ENCODE measurements around the gene IL13RA2.
A peak's percentile ranks its signal among the peaks of the same experiment; 100 is the strongest.

Gene IL13RA2, protein sequence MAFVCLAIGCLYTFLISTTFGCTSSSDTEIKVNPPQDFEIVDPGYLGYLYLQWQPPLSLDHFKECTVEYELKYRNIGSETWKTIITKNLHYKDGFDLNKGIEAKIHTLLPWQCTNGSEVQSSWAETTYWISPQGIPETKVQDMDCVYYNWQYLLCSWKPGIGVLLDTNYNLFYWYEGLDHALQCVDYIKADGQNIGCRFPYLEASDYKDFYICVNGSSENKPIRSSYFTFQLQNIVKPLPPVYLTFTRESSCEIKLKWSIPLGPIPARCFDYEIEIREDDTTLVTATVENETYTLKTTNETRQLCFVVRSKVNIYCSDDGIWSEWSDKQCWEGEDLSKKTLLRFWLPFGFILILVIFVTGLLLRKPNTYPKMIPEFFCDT

DNA sequence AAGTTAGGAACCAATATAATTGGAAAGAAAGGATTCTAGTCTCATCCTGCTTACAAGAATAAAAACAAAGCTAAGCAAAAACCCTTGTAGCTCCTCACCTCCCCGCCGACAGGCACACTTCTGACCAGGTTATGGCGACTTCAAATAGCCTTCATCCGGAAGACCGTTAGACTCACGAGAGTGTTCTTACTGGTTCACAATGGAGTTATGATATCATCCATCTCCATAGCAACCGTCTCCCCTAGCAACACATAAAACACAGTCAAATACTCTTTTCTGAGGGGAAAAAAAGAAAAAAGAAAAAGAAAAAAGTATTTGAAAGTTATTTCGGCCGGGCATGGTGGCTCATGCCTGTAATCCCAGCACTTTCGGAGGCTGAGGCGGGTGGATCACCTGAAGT is at the start of gene IL13RA2:
IL13RA2 (minus strand) TSS at position 162 of the 400 bp plus-strand sequence. CDS start 347 bp downstream, outside the sequence.
- DNase-seq: no peak

DNA sequence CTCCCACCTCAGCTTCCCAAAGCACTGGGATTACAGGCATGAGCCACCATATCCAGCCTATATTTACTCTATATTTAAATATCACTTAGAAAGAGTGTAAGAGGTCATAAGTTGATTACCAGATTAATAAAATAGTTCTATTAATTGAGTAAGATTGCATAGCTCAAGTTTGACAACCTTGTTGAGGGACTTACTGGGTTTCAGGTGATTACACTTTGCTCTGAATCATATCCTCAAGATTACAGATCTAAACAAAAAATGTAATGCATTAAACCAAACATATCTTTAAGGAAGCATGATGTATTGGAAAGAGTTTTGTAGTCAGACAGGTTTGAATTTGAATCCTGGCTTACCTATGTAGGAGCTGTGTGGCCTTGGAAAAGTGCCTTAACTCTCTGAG is 47.9 kb upstream of the IL13RA2 start:
- DNase-seq: no peak

DNA sequence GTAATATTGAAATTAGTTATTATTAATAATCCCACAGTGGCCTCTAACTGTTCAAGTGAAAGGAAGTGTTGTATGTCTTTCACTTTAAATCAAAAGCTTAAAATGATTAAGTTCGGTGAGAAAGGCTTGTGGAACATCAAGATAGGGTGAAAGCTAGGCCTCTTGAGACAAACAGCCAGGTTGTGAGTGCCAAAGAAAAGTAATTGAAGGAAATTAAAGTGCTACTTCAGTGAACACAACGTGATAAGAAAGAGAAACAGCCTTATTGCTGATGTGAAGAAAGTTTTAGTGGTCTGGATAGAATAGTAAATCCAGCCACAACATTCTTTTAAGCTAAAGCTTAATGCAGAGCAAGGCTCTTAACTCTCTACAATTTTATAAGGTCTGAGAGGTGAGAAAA is 42.6 kb upstream of the IL13RA2 start:
- DNase-seq: no peak

DNA sequence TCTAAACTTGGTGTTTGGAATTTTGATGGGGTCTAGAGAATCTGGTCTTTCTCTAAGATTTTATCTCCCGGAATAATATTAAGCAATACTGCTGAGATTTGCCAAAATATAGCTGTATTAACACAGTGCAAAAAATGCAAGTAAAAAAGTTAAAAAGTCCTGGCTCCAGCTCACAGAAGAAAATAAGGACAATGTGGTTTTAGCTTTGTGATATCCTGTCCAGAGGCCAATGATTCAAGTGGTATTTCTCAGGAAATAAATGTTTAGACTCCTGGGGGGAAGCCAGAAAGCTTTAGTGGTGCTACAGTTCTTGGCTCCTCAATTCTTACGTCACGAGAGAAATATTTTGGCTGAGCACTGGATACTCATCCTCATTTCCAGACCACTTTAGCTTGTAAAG is 40.9 kb upstream of the IL13RA2 start:
- no peak for DNase-seq

DNA sequence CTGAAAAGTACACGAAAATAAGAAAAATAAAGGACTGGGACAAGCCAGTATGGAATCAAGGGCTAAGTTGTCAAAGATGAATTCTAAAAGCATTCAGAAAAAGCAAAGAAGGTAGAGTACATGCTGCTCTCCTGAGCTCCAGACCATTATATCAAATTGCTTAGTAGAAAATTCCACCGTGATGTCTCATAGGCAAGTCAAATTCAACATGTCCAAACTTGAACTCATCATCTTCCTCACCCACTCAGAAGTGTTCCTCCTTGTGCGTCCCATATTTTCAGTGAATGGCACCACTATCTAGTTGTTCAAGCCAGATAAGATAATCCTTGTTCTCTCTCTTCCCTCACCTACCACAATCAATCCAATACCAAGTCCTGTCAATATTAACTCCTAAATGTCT is 37.5 kb upstream of the IL13RA2 start:
- DNase-seq: no peak

DNA sequence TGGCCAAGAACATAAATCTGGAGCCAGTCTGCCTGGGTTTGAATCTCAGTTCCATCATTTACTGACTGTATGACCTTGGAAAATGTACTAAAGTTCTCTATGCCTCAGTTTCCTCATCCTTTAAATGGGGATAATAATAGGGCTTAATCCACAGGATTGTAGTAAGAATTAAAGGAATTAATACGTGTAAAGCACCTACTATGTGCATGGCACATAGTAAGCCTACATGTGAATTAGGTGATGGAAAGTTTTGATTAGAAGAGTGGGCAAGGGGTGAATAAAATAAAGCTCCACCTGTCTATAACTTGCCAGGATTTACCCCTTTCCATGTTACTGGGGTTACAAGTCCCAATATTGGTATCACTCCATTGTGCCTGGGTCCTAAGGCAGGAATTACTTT is 35.8 kb upstream of the IL13RA2 start:
- no peak for DNase-seq

DNA sequence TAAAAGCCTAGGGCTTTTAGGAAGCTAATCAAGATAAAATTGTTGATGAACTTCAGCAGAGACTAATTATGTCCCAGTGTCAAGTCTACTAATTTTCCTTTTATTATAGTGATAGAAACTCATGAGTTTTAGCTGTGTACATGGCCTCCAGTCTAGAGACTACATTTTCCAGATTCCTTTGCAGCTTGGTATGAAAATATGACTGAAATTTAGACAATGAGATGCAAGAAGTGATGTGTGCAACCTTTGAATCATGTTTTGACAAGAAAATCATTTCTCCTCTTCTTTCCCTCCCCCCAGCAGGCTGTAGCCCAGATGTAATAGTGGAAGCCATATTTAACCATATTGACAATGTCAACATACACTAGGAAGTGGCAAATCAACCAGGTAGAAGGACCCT is 30.3 kb upstream of the IL13RA2 start:
- no peak for DNase-seq

DNA sequence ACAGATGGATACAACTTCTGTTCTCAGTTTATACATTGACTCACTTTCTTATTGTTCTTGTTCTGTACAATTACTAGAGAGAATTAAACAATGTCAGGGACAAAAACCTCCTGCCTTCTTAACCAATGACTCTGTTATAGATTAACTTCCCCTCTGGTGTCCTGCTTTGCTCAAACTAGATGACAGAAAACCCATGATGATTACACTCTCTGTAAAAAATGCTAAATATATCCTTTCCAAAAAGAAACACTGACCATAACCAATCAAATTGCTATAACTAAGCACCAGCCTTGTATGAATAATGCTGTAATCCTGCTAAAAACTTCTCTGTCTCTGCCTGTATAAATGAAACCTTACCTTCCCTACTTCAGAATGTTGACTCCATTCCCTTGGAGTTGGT is 29.8 kb upstream of the IL13RA2 start:
- no peak for DNase-seq

DNA sequence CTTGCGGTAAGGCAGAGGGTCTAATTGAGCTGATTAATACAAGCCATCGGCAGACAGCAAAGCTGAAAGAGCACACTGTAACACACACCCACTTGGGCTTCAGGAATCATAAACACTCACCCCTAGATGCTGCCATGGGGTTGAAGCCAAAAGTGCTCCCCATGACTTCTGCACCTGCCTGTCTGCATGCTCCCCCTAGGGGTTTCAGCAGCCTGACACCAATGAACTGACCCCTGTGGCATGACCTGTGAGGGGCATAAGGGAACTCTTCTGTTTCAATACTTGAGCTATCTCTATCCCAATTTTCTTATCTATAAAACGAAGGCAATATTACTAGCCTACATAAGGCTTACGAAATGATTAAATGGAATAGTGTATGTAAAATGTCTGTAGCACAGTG is 23.0 kb upstream of the IL13RA2 start:
- DNase-seq: no peak

DNA sequence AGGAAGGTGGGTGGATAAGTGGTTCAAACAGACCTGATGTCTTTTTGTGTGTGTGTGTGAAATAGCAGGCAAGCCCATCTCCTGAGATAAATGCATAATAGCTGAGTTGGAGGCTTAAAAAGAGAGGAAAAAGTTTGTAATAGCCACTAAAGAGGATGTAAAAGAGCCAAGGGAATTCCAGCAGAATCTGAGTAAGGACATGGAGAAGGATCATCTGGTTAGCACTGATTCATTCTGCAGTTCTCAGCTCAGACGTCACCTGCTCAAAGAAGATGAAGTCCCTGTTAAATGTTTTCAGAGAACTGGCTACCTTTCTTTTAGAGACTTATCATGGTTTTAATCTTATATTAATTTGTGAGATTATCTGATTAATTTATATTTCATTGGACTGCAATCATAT is 21.0 kb upstream of the IL13RA2 start:
- DNase-seq: no peak

DNA sequence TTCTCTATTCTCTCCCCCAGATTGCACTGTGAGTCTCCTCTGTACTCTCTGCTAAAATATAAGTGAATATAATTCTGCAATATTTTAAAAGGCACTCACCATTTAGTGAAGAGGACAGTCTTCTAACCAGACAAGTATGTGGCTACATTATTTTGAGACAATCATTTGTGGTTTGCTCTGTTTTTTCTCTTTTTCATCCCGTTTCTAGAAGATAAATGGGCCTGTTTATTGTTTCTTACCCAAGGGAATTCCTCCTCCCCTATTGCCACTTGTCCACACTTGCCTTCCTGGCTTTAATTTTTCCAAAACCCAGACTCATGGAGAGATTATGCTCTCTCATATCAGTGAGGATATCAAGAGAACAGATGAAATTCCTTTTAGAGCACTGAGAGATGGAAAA is 18.6 kb upstream of the IL13RA2 start:
- no peak for DNase-seq

DNA sequence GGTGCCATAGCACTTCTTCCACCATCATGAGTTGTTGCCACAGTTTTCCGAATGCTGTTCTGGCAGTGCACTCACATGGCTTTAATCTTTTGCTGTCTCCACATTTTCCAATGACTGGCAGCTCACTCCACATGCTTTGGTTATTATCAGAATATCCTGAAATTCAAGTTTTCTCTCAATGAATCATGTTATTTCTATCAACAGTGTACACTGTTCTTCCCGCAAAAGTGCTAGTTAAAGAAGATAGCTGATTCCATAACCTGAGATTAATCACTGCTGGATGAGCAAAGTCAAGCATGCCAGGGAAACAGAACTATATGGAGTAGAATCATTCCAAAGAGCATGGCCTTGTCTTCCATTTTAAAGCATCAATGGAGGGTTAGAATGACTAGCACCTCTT is 14.6 kb upstream of the IL13RA2 start:
- DNase-seq: no peak

DNA sequence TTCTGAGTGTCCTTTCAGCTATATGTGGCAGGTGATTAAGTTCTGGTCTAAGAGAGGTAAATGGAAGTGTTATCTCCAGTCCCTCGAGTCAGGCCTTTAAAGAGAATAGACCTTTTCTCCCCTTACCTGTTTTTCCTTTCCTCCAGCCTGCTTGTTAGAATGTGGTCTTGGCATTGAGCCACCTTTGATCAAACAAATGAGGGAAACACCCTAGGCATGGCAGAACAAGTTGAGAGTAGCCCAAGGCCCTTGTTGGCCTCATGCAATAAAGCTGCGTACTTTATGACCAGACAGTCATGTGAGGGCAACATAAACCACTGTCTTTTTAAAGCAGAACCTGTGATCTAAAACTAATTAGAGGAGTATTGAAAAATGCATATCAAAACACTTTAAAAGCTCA is 13.2 kb upstream of the IL13RA2 start:
- no peak for DNase-seq

DNA sequence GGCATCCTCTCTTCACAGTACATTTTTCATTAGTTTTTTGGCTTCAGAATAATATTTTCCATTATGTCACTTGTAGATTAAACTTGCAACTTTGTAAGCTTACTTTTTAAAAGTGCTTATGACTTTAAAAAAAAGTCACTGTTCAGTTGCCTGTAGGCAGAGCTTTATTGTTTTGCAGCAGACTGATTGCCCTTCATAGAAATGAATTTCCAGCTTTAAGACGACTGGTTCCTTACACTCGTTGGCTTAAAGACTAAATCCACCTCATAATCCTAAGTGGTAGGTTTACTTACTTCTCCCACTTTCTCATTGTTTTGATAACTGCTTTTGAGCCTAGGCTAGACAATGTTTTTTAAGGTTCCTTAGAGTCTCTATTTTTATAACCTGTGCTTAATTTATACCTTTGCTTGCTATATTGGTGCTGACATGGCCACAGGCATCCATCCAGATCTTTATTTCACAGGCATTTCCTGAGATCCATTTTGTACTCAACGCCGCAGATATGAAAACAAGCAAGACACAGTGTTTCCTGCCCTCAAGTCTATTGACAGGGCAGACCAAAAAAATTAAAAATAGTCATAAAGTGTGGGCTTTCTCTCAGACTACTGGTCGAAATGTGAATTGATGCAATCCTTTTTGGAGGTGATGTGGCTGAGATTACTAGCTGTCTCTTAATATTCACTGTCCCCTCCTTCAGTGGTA is 12.6 kb upstream of the IL13RA2 start:
- DNase-seq: no peak

DNA sequence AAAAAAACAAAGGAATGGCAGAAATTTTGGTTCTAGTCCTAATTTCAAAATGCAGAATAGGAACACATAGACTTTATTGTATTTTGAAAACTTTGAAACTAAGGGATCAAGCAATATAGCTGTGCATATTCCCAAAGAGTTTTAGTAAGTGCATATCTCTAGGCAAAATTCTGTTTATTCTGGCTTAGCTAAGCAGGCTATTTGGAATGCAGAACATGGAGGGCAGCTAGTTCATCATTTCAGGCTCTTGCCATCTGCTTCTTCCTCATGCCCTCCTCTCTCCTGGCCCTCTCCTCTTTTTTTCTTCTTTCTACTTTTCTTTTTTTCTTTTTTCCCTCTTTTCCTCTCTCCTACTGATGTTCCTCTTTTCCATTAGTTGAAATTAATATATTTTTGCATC is 12.0 kb upstream of the IL13RA2 start:
- DNase-seq: no peak

DNA sequence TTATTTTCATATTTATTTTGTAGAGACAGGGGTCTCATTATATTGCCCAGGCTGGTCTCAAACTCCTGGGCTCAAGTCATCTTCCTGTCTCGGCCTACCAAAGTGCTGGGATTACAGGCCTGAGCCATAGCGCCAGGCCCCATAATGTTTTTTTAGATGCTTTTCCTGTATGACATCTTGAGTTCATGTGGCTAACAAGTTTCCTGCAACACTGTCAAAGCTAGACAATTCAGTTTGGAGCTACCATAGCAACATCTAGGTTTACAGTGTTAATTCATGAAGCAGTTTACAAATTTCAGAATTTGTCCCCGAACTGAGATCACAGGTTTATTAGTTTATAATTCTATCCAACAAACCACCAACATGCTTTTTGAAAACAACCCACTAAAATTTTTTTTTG is 6.4 kb upstream of the IL13RA2 start:
- no peak for DNase-seq

DNA sequence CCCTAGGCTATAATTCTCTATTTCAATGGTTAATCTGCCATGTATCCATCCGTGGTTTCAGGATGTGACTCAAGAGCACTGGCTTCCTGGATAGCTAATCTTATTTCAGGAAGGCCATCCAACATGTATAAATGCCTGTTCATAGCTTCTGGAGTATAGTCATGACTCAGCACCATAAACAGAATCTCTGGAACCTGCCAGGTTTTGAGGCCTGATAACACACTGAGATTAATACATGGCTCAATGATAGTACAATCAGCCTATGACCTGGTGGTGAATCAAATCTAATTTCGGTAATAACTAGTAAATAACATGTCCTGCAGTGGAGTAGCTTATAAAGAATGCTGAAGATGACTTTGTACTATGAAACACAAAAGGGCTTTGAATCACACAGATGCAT is 5.7 kb upstream of the IL13RA2 start:
- no peak for DNase-seq

DNA sequence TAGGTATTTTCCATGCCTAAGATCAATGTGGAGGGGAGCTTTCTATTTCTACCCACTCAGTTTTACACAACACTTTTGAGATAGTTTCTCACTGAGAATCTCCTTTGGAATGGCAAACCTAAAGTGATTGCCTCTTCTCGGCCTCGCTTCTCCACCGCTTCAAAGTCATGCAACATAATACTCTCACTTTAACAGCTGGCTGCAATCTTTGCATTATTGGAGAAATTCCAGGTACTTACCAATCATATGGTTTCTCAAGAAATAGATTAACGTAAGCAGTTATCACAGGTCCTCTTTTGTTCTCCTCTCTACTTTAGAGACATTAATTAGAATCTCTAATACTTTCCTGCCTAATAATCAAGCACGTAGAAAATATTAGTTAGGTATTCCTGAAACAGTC is 3.7 kb upstream of the IL13RA2 start:
- DNase-seq: peak; percentile 27

DNA sequence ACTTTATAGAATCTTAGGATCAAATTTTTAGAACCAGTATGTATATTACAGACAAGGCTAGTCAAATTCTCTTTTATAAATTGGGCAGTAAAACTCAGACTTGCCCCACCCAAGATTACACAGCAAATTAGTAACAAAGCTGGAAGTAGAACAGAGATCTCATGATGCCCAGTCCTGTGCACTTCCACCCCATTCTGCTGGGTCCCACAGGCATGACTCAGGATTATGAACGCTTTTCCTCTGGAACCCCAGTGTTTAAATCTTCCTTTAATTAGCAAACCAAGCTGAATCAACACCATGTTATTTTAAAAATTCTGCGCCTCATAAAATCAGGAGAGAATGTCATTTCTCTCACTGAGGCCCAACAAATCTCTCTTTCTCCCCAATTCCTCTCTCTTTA is 1.5 kb upstream of the IL13RA2 start:
- no peak for DNase-seq

DNA sequence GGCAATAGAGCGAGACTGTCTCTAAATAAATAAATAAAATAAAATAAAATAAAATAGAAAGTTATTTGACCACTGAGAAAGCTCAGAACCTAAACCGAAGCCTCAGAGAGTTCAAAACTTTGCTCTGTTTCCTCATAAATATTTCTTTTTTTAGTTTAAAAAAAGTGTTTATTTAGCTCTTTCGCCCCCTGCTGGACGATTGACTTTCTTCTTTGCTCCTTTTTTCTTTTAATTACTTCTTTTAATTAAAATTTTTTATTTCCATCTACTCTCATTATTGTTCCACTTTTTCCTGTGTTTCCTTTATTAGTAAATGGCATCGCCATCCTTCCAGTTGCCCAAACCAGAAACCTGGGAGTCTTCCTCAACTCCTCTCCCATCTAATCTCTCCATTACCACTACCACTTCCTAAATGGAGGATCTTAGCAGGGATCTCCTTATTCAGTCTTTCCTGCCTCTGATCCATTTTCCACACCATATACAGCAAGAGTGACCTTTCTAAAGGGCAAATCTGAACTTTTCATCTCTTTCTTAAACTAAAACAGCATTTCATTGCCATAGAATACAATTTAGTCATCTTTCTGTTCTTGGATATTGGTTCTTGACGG is 728 bp upstream of the IL13RA2 start:
- DNase-seq: no peak

DNA sequence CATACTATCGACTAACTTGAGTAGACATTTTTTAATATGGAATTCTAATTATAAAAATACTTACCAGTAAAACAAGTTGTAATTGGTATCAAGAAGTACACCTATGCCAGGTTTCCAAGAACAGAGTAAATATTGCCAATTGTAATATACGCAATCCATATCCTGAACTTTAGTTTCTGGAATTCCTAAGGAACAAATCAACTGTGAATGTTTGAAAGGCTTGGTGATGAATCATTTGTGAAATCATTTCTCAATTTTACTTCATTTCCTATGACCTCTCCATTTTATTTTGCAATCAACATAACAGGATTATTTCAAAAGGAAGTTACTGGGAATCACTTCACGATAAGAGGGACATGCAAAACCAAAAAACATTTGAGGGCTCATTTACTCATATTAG is 3.7 kb downstream of the IL13RA2 start:
- no peak for DNase-seq

DNA sequence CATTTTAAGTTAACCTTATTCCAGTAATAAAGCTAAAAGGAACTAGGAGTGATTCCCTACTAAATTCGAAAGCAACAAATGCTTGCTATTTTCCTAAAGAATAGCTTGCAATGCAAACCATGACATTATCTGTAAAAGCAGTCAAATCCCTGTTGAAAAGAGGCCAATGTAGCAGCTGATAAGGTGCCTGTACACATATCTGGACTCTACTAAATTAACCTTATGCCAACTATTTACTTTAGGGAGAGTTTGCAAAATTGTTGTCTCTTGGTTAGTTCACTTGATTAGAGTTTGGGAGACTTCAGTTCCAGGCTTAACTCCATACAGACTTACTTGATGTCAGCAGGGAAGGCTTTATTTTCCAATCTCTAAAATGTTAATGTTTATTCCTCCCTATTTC is 6.0 kb downstream of the IL13RA2 start:
- DNase-seq: no peak

DNA sequence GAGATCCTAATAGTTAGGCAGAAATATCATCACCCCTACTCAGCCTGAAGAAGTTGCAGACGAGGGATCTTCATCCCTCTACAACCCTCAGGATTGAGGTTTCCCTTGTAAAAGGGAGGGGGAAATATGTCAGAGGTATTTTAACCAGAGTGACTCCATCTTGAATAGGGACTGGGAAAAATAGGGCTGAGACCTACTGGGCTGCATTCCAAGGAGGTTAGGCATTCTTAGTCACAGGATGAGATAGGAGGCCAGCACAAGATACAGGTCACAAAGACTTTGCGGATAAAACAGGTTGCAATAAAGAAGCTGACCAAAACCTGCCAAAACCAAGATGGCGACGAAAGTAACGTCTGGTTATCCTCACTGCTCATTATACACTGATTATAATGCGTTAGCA is 17.5 kb downstream of the IL13RA2 start:
- DNase-seq: no peak

DNA sequence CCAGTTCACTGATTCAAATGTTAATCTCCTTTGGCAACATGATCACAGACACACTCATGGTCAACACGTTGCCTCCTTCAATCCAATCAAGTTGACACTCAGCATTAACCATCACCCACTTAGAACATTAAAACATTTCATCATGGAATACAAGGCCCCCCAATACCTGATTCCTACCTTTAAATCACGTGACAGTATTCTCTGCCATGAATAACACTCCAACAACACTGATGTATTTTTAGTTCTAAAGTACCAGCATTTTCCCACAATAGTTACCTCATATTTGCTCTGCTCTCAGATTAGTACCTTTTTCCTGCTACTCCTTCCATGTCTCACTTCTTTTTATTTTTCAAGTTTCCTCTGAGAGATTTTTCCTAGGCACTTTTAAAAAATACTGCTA is 19.6 kb downstream of the IL13RA2 start:
- no peak for DNase-seq

Data from NCI-H524 treated with DMSO at 0.1 percent for 48 hours (cell line).